H1 (cell line): Measurements from ENCODE around the gene GRID1. TPM values are rescaled to one million over a fixed set of nuclear protein-coding genes. Genes with fewer than 3 reads are reported as not detected.

Source experiments
- CTCF ChIA-PET: fragments of 300-600 bp; sonication (Branson Sonifier 250); formaldehyde crosslinking; loops from one replicate; lab custom pipeline; 2021; ENCODE audit not compliant: partially characterized antibody; lab: Charles Lee
- POLR2A ChIA-PET: fragments of 300-600 bp; sonication (Branson Sonifier 250); formaldehyde crosslinking; loops from one replicate; lab custom pipeline; 2021; ENCODE audit warnings: inconsistent platforms; ENCODE audit not compliant: partially characterized antibody; lab: Charles Lee
- DNase-seq, 2 experiments: peaks; one replicate each; pipeline versions ENCODE4 v3.0.0 to v3.0.0-alpha.2; 2010 to 2022; ENCODE audit warnings: low spot score in 2 of 2, low read depth in 1 of 2, mixed read lengths in 1 of 2
- FAIRE-seq: peaks from 2 replicates; lab custom pipeline; 2011; peaks lifted over from hg19 to GRCh38; lab: Jason Lieb, UNC
- H2AFZ ChIP-seq: 2 replicates; pipeline ENCODE4 v1.8.1; 2012; ENCODE audit warnings: low read length, inconsistent platforms
- H2AK5ac ChIP-seq: 2 replicates; pipeline ENCODE4 v1.6.1; 2013; ENCODE audit warnings: low read depth, low read length
- H2BK120ac ChIP-seq: replicated peaks from 2 replicates; pipeline ENCODE3; 2013; ENCODE audit warnings: low read depth, low read length, inconsistent platforms
- H2BK12ac ChIP-seq: 2 replicates; pipeline ENCODE4 v1.6.1; 2013; ENCODE audit warnings: low read depth, low read length
- H2BK15ac ChIP-seq: 2 replicates; pipeline ENCODE4 v1.6.1; 2013; ENCODE audit warnings: low read length
- H2BK20ac ChIP-seq: 2 replicates; pipeline ENCODE4 v1.6.1; 2013; ENCODE audit warnings: low read length
- H2BK5ac ChIP-seq: 2 replicates; pipeline ENCODE4 v1.6.1; 2013; ENCODE audit warnings: low read depth, low read length
- H3K14ac ChIP-seq: 2 replicates; pipeline ENCODE4 v1.6.1; 2013; ENCODE audit warnings: inconsistent platforms; ENCODE audit not compliant: insufficient read length
- H3K18ac ChIP-seq: 2 replicates; pipeline ENCODE4 v1.6.1; 2013; ENCODE audit warnings: low read length; ENCODE audit errors: extremely low read depth
- H3K23ac ChIP-seq: 2 replicates; pipeline ENCODE4 v1.6.1; 2013; ENCODE audit warnings: inconsistent platforms; ENCODE audit not compliant: insufficient read length
- H3K23me2 ChIP-seq: 2 replicates; pipeline ENCODE4 v1.6.1; 2013; ENCODE audit warnings: low read depth, low read length
- H3K27ac ChIP-seq: 2 replicates; pipeline ENCODE4 v1.6.1; 2011; ENCODE audit warnings: low read depth, low read length, inconsistent platforms
- H3K27me3 ChIP-seq, 4 experiments: replicated peaks in 1 of 4; 1 replicate in 1 of 4; 2 replicates in 3 of 4; pipeline versions ENCODE4 v1.6.1 to v1.8.1; 2011 to 2013; ENCODE audit warnings: low read length in 3 of 4, mild to moderate bottlenecking in 3 of 4, inconsistent platforms in 2 of 4, mixed read lengths in 2 of 4, moderate library complexity in 1 of 4; ENCODE audit not compliant: control insufficient read depth in 3 of 4, insufficient read depth in 3 of 4; ENCODE audit errors: extremely low read depth in 1 of 4
- H3K36me3 ChIP-seq, 4 experiments: 2 replicates each; pipeline versions ENCODE4 v1.6.1 to v1.8.1; 2011 to 2013; ENCODE audit warnings: mild to moderate bottlenecking in 4 of 4, low read length in 3 of 4, moderate library complexity in 2 of 4, control low read depth in 1 of 4, inconsistent platforms in 1 of 4; ENCODE audit not compliant: insufficient read depth in 4 of 4, control insufficient read depth in 2 of 4
- H3K4ac ChIP-seq: replicated peaks from 2 replicates; pipeline ENCODE3; 2013; ENCODE audit warnings: low read length, low read depth, mixed read lengths, inconsistent platforms; ENCODE audit not compliant: insufficient read length
- H3K4me1 ChIP-seq, 4 experiments: replicated peaks in 1 of 4; 1 replicate in 1 of 4; 2 replicates in 3 of 4; pipeline versions ENCODE4 v1.6.1 to v1.8.1; 2011 to 2013; ENCODE audit warnings: low read length in 3 of 4, inconsistent platforms in 2 of 4, mixed read lengths in 1 of 4; ENCODE audit not compliant: insufficient read depth in 4 of 4, control insufficient read depth in 3 of 4
- H3K4me2 ChIP-seq, 2 experiments: 2 replicates each; pipeline versions ENCODE4 v1.6.1 to v1.8.1; 2011 to 2013; ENCODE audit warnings: low read depth in 2 of 2, low read length in 2 of 2, control low read depth in 1 of 2, inconsistent platforms in 1 of 2, mild to moderate bottlenecking in 1 of 2; ENCODE audit not compliant: insufficient read depth in 1 of 2
- H3K4me3 ChIP-seq, 4 experiments: fragments of 200-600, 300-600 bp in 1 of 4; sonication (generic), shearing (Covaris generic), sonication (Bioruptor Twin) in 1 of 4; 2 replicates each; pipeline versions ENCODE4 v1.5.1 to v1.8.1; 2011 to 2016; ENCODE audit warnings: low read length in 4 of 4, low read depth in 3 of 4, control low read depth in 2 of 4, inconsistent platforms in 2 of 4, mild to moderate bottlenecking in 2 of 4, mixed read lengths in 1 of 4, moderate library complexity in 1 of 4; ENCODE audit not compliant: insufficient read depth in 2 of 4; ENCODE audit errors: extremely low read depth in 1 of 4
- H3K56ac ChIP-seq: replicated peaks from 2 replicates; pipeline ENCODE3; 2013; ENCODE audit warnings: low read depth, mild to moderate bottlenecking, mixed read lengths, low read length, inconsistent platforms; ENCODE audit not compliant: insufficient read length
- H3K79me1 ChIP-seq: 2 replicates; pipeline ENCODE4 v1.6.1; 2013; ENCODE audit warnings: low read depth, low read length, control low read depth
- H3K79me2 ChIP-seq, 2 experiments: 2 replicates each; pipeline versions ENCODE4 v1.6.1 to v1.8.1; 2012 to 2013; ENCODE audit warnings: low read length in 2 of 2, mild to moderate bottlenecking in 2 of 2, inconsistent platforms in 1 of 2; ENCODE audit not compliant: insufficient read depth in 2 of 2, control insufficient read depth in 1 of 2
- H3K9ac ChIP-seq, 4 experiments: replicated peaks in 1 of 4; 1 replicate in 1 of 4; 2 replicates in 3 of 4; pipeline versions ENCODE4 v1.6.1 to v1.8.1; 2011 to 2013; ENCODE audit warnings: low read depth in 3 of 4, low read length in 3 of 4, control low read depth in 2 of 4, mild to moderate bottlenecking in 2 of 4, moderate library complexity in 2 of 4, inconsistent platforms in 1 of 4; ENCODE audit errors: extremely low read depth in 1 of 4
- H3K9me3 ChIP-seq, 2 experiments: 2 replicates each; pipeline versions ENCODE4 v1.6.1 to v1.8.1; 2012 to 2013; ENCODE audit warnings: mild to moderate bottlenecking in 2 of 2, moderate library complexity in 2 of 2, control low read depth in 1 of 2, inconsistent platforms in 1 of 2, low read depth in 1 of 2, low read length in 1 of 2, mixed read lengths in 1 of 2; ENCODE audit not compliant: insufficient read depth in 2 of 2
- H4K20me1 ChIP-seq, 2 experiments: replicated peaks in 1 of 2; 2 replicates each; pipeline versions ENCODE3 to v1.8.1; 2011 to 2013; ENCODE audit warnings: inconsistent platforms in 2 of 2, low read length in 2 of 2, mild to moderate bottlenecking in 1 of 2; ENCODE audit not compliant: insufficient read depth in 2 of 2, control insufficient read depth in 1 of 2
- H4K5ac ChIP-seq: 2 replicates; pipeline ENCODE4 v1.6.1; 2013; ENCODE audit warnings: low read length, low read depth, mixed read lengths, inconsistent platforms; ENCODE audit not compliant: insufficient read length
- H4K8ac ChIP-seq: 2 replicates; pipeline ENCODE4 v1.8.0; 2013; ENCODE audit warnings: mild to moderate bottlenecking, moderate library complexity, low read length, inconsistent platforms; ENCODE audit not compliant: insufficient read depth; ENCODE audit errors: extremely low read depth
- H4K91ac ChIP-seq: replicated peaks from 2 replicates; pipeline ENCODE3; 2013; ENCODE audit warnings: low read length, mixed read lengths, inconsistent platforms; ENCODE audit not compliant: insufficient read length
- BACH1 ChIP-seq: IDR thresholded peaks from 2 replicates; pipeline ENCODE4 v1.6.1; 2012; ENCODE audit warnings: low read length, improper control_type of control experiment
- BCL11A ChIP-seq, 2 experiments: IDR thresholded peaks; one replicate each; pipeline ENCODE4 v1.6.1; 2011; ENCODE audit warnings: low read depth in 2 of 2, low read length in 2 of 2, mild to moderate bottlenecking in 2 of 2
- CEBPB ChIP-seq: IDR thresholded peaks from 2 replicates; pipeline ENCODE4 v1.6.1; 2012; ENCODE audit warnings: low read depth, low read length
- GABPA ChIP-seq: IDR thresholded peaks from 2 replicates; pipeline ENCODE4 v1.6.1; 2011; ENCODE audit warnings: mild to moderate bottlenecking, low read length, moderate library complexity, borderline replicate concordance; ENCODE audit not compliant: insufficient read depth
- KDM5A ChIP-seq: fragments of 200-600 bp; IDR thresholded peaks from 2 replicates; pipeline ENCODE4 v1.7.1; 2012; ENCODE audit warnings: mild to moderate bottlenecking, low read length, inconsistent platforms, mixed read lengths
- NRF1 ChIP-seq: IDR thresholded peaks from 2 replicates; pipeline ENCODE4 v1.6.1; 2011; ENCODE audit warnings: mild to moderate bottlenecking, low read depth, low read length, improper control_type of control experiment
- RXRA ChIP-seq: IDR thresholded peaks from 2 replicates; pipeline ENCODE4 v1.6.1; 2011; ENCODE audit warnings: low read depth, mild to moderate bottlenecking, low read length, moderate library complexity; ENCODE audit not compliant: insufficient read depth
- SIN3A ChIP-seq, 2 experiments: IDR thresholded peaks in 1 of 2; conservative IDR thresholded peaks in 1 of 2; 2 replicates each; pipeline ENCODE4 v1.6.1; 2011 to 2012; ENCODE audit warnings: low read length in 2 of 2, improper control_type of control experiment in 1 of 2, low read depth in 1 of 2, mild to moderate bottlenecking in 1 of 2
- SIX5 ChIP-seq: IDR thresholded peaks from 2 replicates; pipeline ENCODE4 v1.6.1; 2011; ENCODE audit warnings: mild to moderate bottlenecking, low read depth, low read length
- SP1 ChIP-seq: IDR thresholded peaks from 2 replicates; pipeline ENCODE4 v1.6.1; 2011; ENCODE audit warnings: low read depth, low read length
- SP2 ChIP-seq: IDR thresholded peaks from 2 replicates; pipeline ENCODE4 v1.6.1; 2012; ENCODE audit warnings: mild to moderate bottlenecking, low read length, inconsistent platforms
- SP4 ChIP-seq: IDR thresholded peaks from 2 replicates; pipeline ENCODE4 v1.6.1; 2012; ENCODE audit warnings: low read length, inconsistent platforms
- SRF ChIP-seq: IDR thresholded peaks from 2 replicates; pipeline ENCODE4 v1.6.1; 2011; ENCODE audit warnings: mild to moderate bottlenecking, low read depth, low read length, moderate library complexity
- TCF12 ChIP-seq: IDR thresholded peaks from 2 replicates; pipeline ENCODE4 v1.6.1; 2011; ENCODE audit warnings: low read depth, mild to moderate bottlenecking, low read length
- TEAD4 ChIP-seq: IDR thresholded peaks from 2 replicates; pipeline ENCODE4 v1.6.1; 2012; ENCODE audit warnings: low read depth, low read length, inconsistent platforms, mixed read lengths
- ZNF274 ChIP-seq: IDR thresholded peaks from 2 replicates; pipeline ENCODE4 v1.7.0; 2012; ENCODE audit warnings: low read length, borderline replicate concordance; ENCODE audit errors: extremely low read depth
- whole genome bisulfite sequencing, 2 experiments: shearing (Covaris generic) in 1 of 2; methylation state at CpG; one replicate each; pipeline versions ENCODE4 v1.1.6 to v1.1.7; 2013 to 2015; ENCODE audit warnings: low lambda C conversion rate in 2 of 2, mixed read lengths in 2 of 2, inconsistent platforms in 1 of 2, low coverage in 1 of 2, missing lambda C conversion rate in 1 of 2; ENCODE audit not compliant: insufficient replicate concordance in 2 of 2, insufficient coverage in 1 of 2, insufficient read length in 1 of 2; ENCODE audit errors: extremely low coverage in 1 of 2, missing lambda C conversion rate in 1 of 2; 5-methylcytosine and 5-hydroxymethylcytosine counted together
- polyA plus RNA-seq, 7 experiments: library from polyadenylated mRNA; depleted of rRNA in 3 of 7; stranded (reverse) in 5 of 7; unstranded in 2 of 7; fragments of >200 nt in 5 of 7; fragments of 200-250 nt in 2 of 7; gene quantifications; 1 replicate in 5 of 7; 2 replicates in 1 of 7; 4 replicates in 1 of 7; pipeline versions ENCODE4 v1.2.1 to v1.2.3, GENCODE V29; 2011 to 2013; ENCODE audit warnings: missing spikeins in 2 of 7, mixed read lengths in 2 of 7
- total RNA-seq: library from RNA; stranded (reverse); fragmentation: NEBNext Ultra II Directional; extraction: Animal tissue kit (Norgen Biotek cat#: 25700); gene quantifications from 2 replicates; pipeline ENCODE4 v1.2.1, GENCODE V29; 2021

Gene GRID1
- total and polyA plus RNA-seq, 2 of the 8 experiments (the other 6 are each of a cell fraction or from before 2014, with no cell fraction given) = 0.22 to 0.30 TPM

- Histone ChIP-seq H3K27me3 (no peaks in the 10 kb centered on the region), H3K4me1 (peaks cover 0 to 8% (median 4%) of the 10 kb centered on the region in 4 experiments; a peak in 4 of 7 replicates), H3K56ac (no peak overlapping the region), H4K20me1 (no peaks in the 10 kb centered on the region), H2BK15ac (no peak overlapping the region), H2BK5ac (no peak overlapping the region), H2AFZ (no peak overlapping the region), H2BK120ac (no peak overlapping the region), H3K79me2 (no peaks in the 10 kb centered on the region), H3K4me3 (no peak overlapping the region), H3K23ac (no peak overlapping the region), H3K4ac (no peak overlapping the region), H3K27ac (no peak overlapping the region), H4K91ac (no peak overlapping the region), H3K79me1 (no peaks in the 10 kb centered on the region), H2AK5ac (no peak overlapping the region), H3K4me2 (no peak overlapping the region), H2BK12ac (no peak overlapping the region), H3K23me2 (no peaks in the 10 kb centered on the region), H3K9me3 (no peaks in the 10 kb centered on the region), H3K14ac (no peak overlapping the region), H3K9ac (no peak overlapping the region), H3K36me3 (no peaks in the 10 kb centered on the region), H4K5ac (no peak overlapping the region), H4K8ac (no peak overlapping the region), H2BK20ac (no peak overlapping the region), H3K18ac (no peak overlapping the region)
- DNase-seq (no peak), FAIRE-seq (no peak)
- ChIA-PET CTCF (interaction anchor here (1.5 kb wide), 1 partner anchor 29 kb away, joined by 3 read pairs; no protein-coding TSS in a partner anchor), POLR2A (no interaction called here)
- 86% methylated on average over 5 of the region's 5 CpGs; no CpG with 5 or more reads in 1 of the 2 experiments for WGBS, 2 experiments
- no peak for TF ChIP-seq GABPA
- TF ChIP-seq SP4 = no peak
- TF ChIP-seq TEAD4 = no peak
- TF ChIP-seq NRF1 = no peak
- TF ChIP-seq TCF12 = no peak
- TF ChIP-seq SIX5 = no peak
- no peak for TF ChIP-seq ZNF274
- no peak for TF ChIP-seq CEBPB
- no peak for TF ChIP-seq SRF
- TF ChIP-seq KDM5A = no peak
- TF ChIP-seq SP2 = no peak
- no peak for TF ChIP-seq SP1
- TF ChIP-seq RXRA = no peak
- no peak for TF ChIP-seq BACH1
- TF ChIP-seq SIN3A (conservative IDR thresholded peaks at IDR 0.05 in 1 of 2, IDR thresholded peaks at IDR 0.05 in 1 of 2; ENCODE audit: low read depth in 1 of 2, low read length in 2 of 2) = no peak
- TF ChIP-seq BCL11A (IDR thresholded peaks at IDR 0.05; ENCODE audit: low read depth in 2 of 2, low read length in 2 of 2) = no peak
Measured at GRCh38 chr10:86074294-86074693, 292.3 kb downstream of the GRID1 start.
